Loucy (cell line): Measurements from ENCODE around the gene TECPR2.

Experiments
- H2AFZ ChIP-seq: fragments of 200-600 bp; sonication (generic); 2 replicates; pipeline ENCODE4 v1.6.0; 2016; ENCODE audit warnings: antibody characterized with exemption, mild to moderate bottlenecking, low read length, moderate library complexity
- H3F3A ChIP-seq: fragments of 200-600 bp; 2 replicates; pipeline ENCODE4 v1.6.0; 2016; ENCODE audit warnings: antibody characterized with exemption, low read depth, mild to moderate bottlenecking
- H3K27me3 ChIP-seq: fragments of 200-600 bp; sonication (generic); 2 replicates; pipeline ENCODE4 v1.6.1; 2014; ENCODE audit warnings: low read length, mild to moderate bottlenecking; ENCODE audit not compliant: insufficient read depth, poor library complexity, severe bottlenecking
- H3K36me3 ChIP-seq: fragments of 200-600 bp; sonication (generic); 2 replicates; pipeline ENCODE4 v1.6.1; 2016; ENCODE audit warnings: low read length; ENCODE audit not compliant: insufficient read depth
- H3K4me1 ChIP-seq: fragments of 200-600 bp; sonication (generic); 2 replicates; pipeline ENCODE4 v1.5.1; 2014; ENCODE audit warnings: low read length, mild to moderate bottlenecking; ENCODE audit not compliant: insufficient read depth, poor library complexity, severe bottlenecking
- H3K4me2 ChIP-seq: fragments of 200-600 bp; sonication (generic); 2 replicates; pipeline ENCODE4 v1.6.0; 2014; ENCODE audit warnings: antibody characterized with exemption, low read length, low read depth, mild to moderate bottlenecking; ENCODE audit not compliant: poor library complexity, severe bottlenecking
- H3K4me3 ChIP-seq: fragments of 200-600 bp; sonication (generic); 2 replicates; pipeline ENCODE4 v1.5.1; 2014; ENCODE audit warnings: low read length, mild to moderate bottlenecking, mixed read lengths; ENCODE audit not compliant: poor library complexity, severe bottlenecking
- H3K79me2 ChIP-seq: fragments of 200-600 bp; sonication (generic); 2 replicates; pipeline ENCODE4 v1.6.1; 2014; ENCODE audit warnings: low read length; ENCODE audit not compliant: insufficient read depth
- H3K9ac ChIP-seq: fragments of 200-600 bp; sonication (generic); 2 replicates; pipeline ENCODE4 v1.6.0; 2014; ENCODE audit warnings: mild to moderate bottlenecking, low read depth, low read length, moderate library complexity; ENCODE audit not compliant: poor library complexity, severe bottlenecking
- H3K9me2 ChIP-seq: fragments of 200-600 bp; sonication (generic); replicated peaks from 2 replicates; pipeline ENCODE4 v1.6.1; 2016; ENCODE audit warnings: low read depth, low read length, mixed read lengths
- H3K9me3 ChIP-seq: fragments of 200-600 bp; sonication (generic); 2 replicates; pipeline ENCODE4 v1.6.1; 2014; ENCODE audit warnings: mild to moderate bottlenecking, antibody characterized with exemption, low read length, low read depth; ENCODE audit not compliant: insufficient read depth
- H4K20me1 ChIP-seq: fragments of 200-600 bp; sonication (generic); 2 replicates; pipeline ENCODE4 v1.6.0; 2014; ENCODE audit warnings: antibody characterized with exemption, low read length, mild to moderate bottlenecking; ENCODE audit not compliant: insufficient read depth, poor library complexity, severe bottlenecking
- EZH2phosphoT487 ChIP-seq: fragments of 200-600 bp; IDR thresholded peaks from 2 replicates; pipeline ENCODE4 v1.6.1; 2018; ENCODE audit warnings: antibody characterized with exemption, mild to moderate bottlenecking, moderate library complexity, borderline replicate concordance
- TF ChIP-seq, protein P1 (sequence below): fragments of 200-600 bp; sonication (generic); conservative IDR thresholded peaks from 2 replicates; pipeline ENCODE4 v1.5.1; 2014; ENCODE audit warnings: mild to moderate bottlenecking, antibody characterized with exemption, low read length

Gene TECPR2

DNA sequence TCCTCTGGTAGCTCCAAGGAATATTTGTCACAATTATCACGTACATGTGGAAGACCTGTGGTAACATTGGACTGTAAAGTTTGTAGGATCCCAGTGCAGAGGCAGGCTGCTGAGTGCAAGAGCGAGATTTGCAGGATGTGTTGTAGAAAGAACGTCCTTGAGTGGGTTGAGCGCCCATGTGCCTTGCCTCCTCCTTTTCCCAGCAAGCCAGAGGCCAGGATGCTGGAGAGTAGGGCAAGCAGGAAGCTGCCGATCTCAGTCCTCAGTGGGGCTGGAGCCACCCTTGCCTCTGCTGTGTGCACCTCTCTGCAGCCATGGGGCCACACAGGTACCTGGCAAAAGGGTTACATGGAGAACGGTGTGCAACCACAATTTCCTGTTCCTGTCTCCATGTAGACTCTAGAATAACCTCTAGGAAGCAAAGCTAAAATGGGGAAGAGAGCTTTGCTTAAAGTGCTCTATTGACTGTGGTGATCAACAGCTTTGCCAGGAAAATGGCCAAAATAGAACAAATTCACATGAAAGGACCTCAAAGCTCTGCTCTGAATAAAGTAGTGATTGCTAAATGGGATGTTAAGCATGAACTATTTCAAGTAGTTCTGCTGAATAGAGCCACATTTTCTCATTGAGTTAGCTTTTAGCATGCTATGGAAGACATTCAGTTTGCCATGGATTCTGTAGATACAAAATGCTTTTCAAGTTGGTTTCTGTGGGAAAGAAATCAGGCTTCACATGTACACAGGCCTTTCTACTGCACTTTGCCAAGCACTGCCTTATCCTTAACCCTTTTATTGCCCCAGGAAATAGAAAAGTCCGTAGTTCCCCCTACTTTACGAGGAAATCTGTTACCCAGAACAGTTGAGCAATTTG lies 109.4 kb downstream of the TECPR2 start:
- H3K4me3 ChIP-seq, result peak overlapping the region; percentile 5
- H3K9ac ChIP-seq, result peak overlapping the region; percentile 1
- H3K9me3 ChIP-seq, result no peaks in the 10 kb centered on the region
- H3K27me3 ChIP-seq, result no peaks in the 10 kb centered on the region
- no peak for TF ChIP-seq EZH2phosphoT487
- TF ChIP-seq, protein P1, sequence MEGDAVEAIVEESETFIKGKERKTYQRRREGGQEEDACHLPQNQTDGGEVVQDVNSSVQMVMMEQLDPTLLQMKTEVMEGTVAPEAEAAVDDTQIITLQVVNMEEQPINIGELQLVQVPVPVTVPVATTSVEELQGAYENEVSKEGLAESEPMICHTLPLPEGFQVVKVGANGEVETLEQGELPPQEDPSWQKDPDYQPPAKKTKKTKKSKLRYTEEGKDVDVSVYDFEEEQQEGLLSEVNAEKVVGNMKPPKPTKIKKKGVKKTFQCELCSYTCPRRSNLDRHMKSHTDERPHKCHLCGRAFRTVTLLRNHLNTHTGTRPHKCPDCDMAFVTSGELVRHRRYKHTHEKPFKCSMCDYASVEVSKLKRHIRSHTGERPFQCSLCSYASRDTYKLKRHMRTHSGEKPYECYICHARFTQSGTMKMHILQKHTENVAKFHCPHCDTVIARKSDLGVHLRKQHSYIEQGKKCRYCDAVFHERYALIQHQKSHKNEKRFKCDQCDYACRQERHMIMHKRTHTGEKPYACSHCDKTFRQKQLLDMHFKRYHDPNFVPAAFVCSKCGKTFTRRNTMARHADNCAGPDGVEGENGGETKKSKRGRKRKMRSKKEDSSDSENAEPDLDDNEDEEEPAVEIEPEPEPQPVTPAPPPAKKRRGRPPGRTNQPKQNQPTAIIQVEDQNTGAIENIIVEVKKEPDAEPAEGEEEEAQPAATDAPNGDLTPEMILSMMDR, result no peak
- no peaks in the 10 kb centered on the region for H4K20me1 ChIP-seq
- peak overlapping the region; percentile 55 for H3K4me2 ChIP-seq
- H3K79me2 ChIP-seq, result no peaks in the 10 kb centered on the region
- H3F3A ChIP-seq, result no peaks in the 10 kb centered on the region
- H3K9me2 ChIP-seq, result no peaks in the 10 kb centered on the region
- no peaks in the 10 kb centered on the region for H3K36me3 ChIP-seq
- peak overlapping the region; percentile 50 for H2AFZ ChIP-seq
- H3K4me1 ChIP-seq, result peaks cover 12% of the 10 kb centered on the region

DNA sequence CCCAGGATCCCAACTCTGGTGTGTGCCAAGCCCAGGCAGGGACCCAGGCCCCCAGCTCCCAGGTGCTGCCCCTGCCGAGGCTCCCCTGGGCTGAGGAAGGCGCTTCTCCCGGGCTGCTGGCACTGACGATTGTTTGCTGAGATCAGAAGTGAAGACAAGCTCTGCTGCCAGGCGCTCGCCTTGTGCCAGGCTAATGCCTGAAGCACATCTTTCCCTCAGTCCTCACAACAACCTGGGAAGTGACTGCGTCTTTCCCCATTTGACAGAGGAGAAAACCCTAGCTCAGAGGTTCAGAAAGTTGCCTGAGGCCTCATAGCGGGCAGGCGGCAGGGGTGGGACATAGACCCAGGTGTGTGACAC lies 110.0 kb downstream of the TECPR2 start:
- H4K20me1 ChIP-seq, result no peaks in the 10 kb centered on the region
- H3F3A ChIP-seq, result no peaks in the 10 kb centered on the region
- no peak overlapping the region for H2AFZ ChIP-seq
- H3K79me2 ChIP-seq, result no peaks in the 10 kb centered on the region
- no peaks in the 10 kb centered on the region for H3K9me2 ChIP-seq
- H3K9ac ChIP-seq, result peak overlapping the region; percentile 1
- no peak overlapping the region for H3K4me3 ChIP-seq
- no peaks in the 10 kb centered on the region for H3K36me3 ChIP-seq
- no peaks in the 10 kb centered on the region for H3K9me3 ChIP-seq
- no peak for TF ChIP-seq EZH2phosphoT487
- TF ChIP-seq, protein P1, result no peak
- H3K27me3 ChIP-seq, result no peaks in the 10 kb centered on the region
- H3K4me2 ChIP-seq, result peak overlapping the region; percentile 55
- peaks cover 12% of the 10 kb centered on the region for H3K4me1 ChIP-seq

DNA sequence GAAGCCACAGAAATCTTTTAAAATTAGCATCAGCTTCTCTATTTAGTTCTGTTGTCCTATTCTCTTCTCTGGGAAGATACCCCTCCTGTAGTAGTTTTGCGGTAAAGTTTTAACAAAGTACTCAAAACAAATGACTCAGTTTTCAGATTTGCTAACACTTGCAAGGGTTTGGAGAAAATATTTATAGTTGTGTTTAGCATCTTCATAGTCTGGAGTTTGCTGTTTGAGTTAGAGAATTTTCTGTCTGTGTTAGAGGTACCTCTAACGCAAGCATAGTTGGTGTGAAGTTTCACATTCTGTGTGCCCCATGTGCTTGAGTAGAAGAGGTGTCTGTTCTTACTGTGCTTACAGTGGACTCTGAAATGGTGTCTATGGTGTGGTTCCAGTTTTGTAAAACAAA lies 110.8 kb downstream of the TECPR2 start:
- Histone ChIP-seq H3K9me2 (no peaks in the 10 kb centered on the region), H3K4me1 (peaks cover 12% of the 10 kb centered on the region), H3K4me3 (no peak overlapping the region), H3K4me2 (no peak overlapping the region), H3K36me3 (no peaks in the 10 kb centered on the region), H3K27me3 (no peaks in the 10 kb centered on the region), H3F3A (no peaks in the 10 kb centered on the region), H2AFZ (no peak overlapping the region), H3K9me3 (no peaks in the 10 kb centered on the region), H3K79me2 (no peaks in the 10 kb centered on the region), H3K9ac (no peak overlapping the region), H4K20me1 (no peaks in the 10 kb centered on the region)
- TF ChIP-seq, protein P1, result no peak
- no peak for TF ChIP-seq EZH2phosphoT487
